ENCODE results near the gene MRLN.
"Not testable (repeated sequence)": the region's sequence is repeated elsewhere in the genome, so short reads cannot be mapped to it uniquely, and the experiment has no call there.

The MRLN gene

DNA sequence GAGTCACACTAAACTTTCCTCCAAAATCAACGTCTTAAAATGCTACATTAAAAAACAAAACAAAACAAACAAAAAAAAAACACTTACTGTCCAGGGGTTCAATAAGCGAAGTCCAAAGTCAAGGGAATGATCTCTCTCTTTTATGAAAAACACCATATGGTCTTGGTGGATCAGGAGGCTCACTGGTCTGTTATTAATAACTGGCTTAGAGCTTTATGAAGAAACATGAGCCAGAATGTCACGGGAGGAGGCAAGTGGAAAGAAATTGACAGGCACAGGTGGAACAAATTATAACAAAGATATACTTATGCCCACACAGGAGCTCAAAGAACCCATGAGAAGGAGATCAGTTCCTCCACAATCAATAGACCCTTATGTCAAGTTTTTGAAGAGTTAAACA is at the start of gene MRLN:
TSS of gene MRLN (minus strand) at position 189 of the 400 bp plus-strand sequence.
- DNase-seq (ENCODE audit: low read depth), result no peak

- DNase-seq (ENCODE audit: low read depth), result no peak
Measured at GRCh38 chr10:59801171-59801570, 47.9 kb upstream of the MRLN start.

- no peak for DNase-seq (ENCODE audit: low read depth)
Measured at GRCh38 chr10:59799421-59799820, 46.2 kb upstream of the MRLN start.

DNA sequence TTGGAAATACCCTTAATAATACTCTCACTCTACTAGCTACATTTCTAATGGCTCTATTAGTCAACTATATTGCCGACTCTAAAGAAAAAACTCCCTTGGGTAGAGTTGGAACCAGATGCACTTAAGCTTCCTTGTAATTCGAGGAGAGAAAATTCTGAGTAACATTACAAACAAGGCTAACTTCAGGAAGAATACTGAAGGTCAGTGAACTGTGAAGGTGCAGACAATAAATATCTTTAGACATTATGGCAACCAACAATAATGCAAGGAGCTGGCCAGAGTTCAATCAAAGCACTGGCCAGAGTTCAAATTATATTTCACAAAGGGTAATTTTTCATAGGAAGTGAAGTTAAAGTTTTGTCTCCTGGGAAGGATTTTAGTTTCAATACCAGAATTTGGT is 40.7 kb upstream of the MRLN start:
- no peak for DNase-seq (ENCODE audit: low read depth)

- DNase-seq (ENCODE audit: low read depth), result no peak
Measured at GRCh38 chr10:59792812-59793211, 39.6 kb upstream of the MRLN start.

DNA sequence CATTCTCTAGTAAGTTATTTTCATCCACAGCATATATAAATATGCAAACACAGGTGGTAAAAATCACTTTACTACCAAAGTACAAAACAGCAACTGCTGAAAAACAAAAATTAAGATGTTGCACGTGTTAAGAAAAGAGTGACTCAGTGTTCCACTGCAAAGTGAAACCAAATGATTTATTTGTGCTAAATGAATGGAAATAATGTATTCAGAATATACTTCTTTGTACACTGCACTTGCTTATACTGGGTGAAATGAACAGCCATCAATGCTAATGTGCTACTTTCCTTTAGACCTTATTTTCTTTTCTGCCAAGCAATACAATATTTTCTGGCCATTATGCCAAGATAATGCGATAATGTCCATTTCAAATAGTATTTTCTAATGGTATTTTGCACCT is 38.3 kb upstream of the MRLN start:
- DNase-seq (ENCODE audit: low read depth), result no peak

GRCh38 chr10:59790080-59790479 is 36.8 kb upstream of the MRLN start:
- not testable (repeated sequence) for DNase-seq (ENCODE audit: low read depth)

GRCh38 chr10:59788914-59789313 is 35.7 kb upstream of the MRLN start:
- DNase-seq (ENCODE audit: low read depth), result not testable (repeated sequence)

DNA sequence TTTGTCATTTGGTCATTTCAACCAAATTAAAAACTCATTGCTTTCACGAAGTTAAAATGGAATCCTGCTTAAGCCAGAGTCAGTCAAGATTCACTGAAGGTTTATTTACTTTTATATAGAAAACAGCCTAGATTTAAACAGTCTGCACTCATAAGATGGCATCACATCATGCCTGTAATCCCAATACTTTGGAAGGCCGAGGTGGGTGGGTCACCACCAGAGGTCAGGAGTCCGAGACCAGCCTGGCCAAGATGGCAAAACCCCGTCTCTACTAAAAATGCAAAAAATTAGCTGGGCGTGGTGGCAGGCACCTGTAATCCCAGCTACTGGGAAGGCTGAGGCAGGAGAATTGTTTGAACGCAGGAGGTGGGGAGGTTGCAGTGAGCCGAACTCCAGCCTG is 33.8 kb upstream of the MRLN start:
- DNase-seq (ENCODE audit: low read depth), result not testable (repeated sequence)

- DNase-seq (ENCODE audit: low read depth), result not testable (repeated sequence)
Measured at GRCh38 chr10:59785476-59785875, 32.2 kb upstream of the MRLN start.

DNA sequence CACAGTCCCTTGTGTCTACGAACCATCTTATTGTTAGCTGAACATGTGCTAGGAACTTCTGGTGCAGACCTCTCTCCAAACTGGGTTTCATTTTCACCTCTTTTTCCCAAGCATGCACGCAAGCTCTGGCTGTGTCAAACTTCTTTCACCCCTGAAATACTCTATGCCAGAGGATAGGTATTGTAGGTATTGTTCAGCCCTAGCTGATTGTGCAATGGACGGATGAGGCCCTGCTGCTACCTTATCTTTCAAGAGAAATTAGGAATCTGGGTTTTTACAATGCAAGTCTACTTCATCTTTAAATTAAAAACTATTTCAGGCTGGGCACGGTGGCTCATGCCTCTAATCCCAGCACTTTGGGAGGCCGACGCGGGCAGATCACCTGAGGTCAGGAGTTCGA is 28.3 kb upstream of the MRLN start:
- no peak for DNase-seq (ENCODE audit: low read depth)

DNA sequence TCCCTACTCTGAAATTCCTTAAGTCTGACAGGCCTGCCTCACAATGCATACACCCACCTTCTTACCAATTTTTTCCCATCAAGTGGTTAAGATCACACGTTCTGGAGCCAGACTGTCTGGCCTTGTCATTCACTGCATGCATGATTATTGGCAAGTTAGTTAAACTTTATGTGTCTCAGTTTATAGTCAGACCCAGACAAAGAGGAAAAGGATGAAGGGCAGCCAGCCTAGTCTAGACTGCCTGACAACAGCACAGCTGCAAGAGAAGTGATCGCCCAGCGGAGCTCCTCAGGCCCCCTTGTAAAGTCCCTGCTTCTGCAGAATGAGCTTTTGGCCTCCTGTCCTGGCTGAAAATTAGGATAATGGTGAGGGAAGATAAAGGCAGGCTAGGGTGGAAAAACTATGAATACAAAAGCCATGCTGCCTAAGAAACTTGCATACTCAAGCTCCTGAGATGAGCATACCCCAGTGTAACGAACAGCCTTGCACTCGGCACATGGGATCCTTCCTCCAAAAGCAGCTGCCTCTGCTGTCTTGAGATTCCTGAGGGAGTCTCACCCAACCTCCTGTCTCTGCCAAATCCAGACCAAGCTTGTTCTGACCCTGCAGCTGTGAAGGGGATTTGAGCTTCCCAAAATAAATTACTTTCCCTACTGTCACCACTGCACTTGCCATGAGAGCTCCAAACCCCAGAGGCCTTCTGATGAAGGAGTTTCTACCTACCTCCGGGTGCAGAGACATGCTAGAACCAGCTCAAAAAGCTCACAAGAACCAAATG is 26.7 kb upstream of the MRLN start:
- DNase-seq (ENCODE audit: low read depth), result no peak

- DNase-seq (ENCODE audit: low read depth), result no peak
Measured at GRCh38 chr10:59774451-59774850, 21.2 kb upstream of the MRLN start.

GRCh38 chr10:59773088-59773487 is 19.8 kb upstream of the MRLN start:
- no peak for DNase-seq (ENCODE audit: low read depth)

GRCh38 chr10:59771162-59771807 is 18.0 kb upstream of the MRLN start:
- no peak for DNase-seq (ENCODE audit: low read depth)

DNA sequence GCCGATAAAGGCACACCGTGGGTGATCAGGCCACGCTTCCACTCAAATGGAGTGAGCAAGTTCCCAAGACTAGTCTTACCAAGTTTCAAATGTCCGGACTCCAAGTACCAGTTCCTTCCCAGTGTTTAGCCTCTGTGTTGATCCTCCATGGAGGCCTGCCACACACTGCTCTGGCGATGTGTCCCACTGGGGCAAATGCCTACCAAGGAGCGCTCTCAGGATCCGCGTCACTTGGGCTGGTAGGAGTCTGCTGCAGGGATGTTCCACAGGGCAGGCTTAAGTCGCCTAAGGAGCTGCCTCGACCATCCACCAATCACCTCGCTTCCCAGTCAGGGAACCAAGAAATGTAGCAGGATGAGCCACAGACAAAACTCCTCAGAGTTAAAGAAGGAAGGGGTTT is 17.4 kb upstream of the MRLN start:
- DNase-seq (ENCODE audit: low read depth), result no peak

GRCh38 chr10:59762505-59762904 is 9.2 kb upstream of the MRLN start:
- no peak for DNase-seq (ENCODE audit: low read depth)

GRCh38 chr10:59757966-59758365 is 4.7 kb upstream of the MRLN start:
- peak; percentile 38 for DNase-seq (ENCODE audit: low read depth)

GRCh38 chr10:59754951-59755350 is 1.7 kb upstream of the MRLN start:
- no peak for DNase-seq (ENCODE audit: low read depth)

DNA sequence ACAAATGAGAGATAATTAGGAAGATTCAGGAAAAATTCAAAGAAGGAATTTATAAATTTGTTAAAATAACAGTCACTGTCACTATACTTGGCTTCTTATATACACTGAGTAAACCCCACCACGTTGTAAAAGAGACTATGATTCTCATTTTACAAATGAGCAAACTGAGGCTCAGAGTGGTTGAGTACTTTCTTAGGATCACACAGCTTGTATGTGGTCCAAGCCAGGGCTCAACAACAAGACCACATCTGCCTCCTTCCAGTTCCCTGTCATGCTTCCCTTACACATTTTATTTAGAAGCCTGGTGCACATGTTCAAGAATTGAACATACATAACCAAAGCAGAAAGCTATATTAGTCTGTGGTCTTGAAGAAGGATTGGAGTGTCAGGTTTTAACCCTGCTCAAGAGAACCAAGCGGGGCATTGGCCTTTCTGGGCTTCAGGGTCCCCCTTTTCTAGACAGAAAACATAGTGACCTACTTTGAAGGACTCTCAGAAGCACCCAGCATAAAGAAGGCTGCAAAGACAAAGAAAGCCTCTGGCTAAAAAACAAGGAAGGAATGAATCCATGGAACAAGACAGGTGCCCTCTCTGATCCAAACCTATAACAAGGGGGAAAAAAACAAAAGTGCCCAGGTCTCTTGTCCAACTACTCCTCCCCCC is 846 bp downstream of the MRLN start:
- DNase-seq (ENCODE audit: low read depth), result no peak

- no peak for DNase-seq (ENCODE audit: low read depth)
Measured at GRCh38 chr10:59750155-59750945, 2.9 kb downstream of the MRLN start.

GRCh38 chr10:59748834-59749233 is 4.4 kb downstream of the MRLN start:
- DNase-seq (ENCODE audit: low read depth), result no peak
